ENCODE data around the gene ZCCHC4. TPM values are rescaled to one million over a fixed set of nuclear protein-coding genes. Genes with fewer than 3 reads are reported as not detected.

ZCCHC4 gene
- total and polyA plus RNA-seq, 2 of the 4 experiments (the other 2 are of a cell fraction) = 7.9 to 8.1 TPM

DNA sequence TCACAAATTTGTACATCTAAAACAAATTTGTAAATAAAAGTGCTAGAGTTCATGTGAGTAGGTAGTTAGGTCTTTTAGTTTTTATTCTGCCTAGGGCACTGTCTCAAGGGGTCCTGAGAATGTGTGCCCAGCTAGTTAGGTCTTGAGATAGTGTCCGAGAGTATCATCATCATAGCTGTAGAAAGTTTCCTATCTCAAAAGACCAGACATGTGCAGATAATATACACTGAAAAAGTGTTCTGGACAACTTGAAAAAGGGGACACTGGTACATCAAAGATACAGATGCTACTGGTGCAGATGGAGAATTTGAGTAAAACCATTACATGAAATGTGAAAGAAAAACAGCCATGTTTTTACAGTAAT lies 1.8 kb upstream of the ZCCHC4 start:
- Histone ChIP-seq H3K9ac (ENCODE audit: low read depth, low read length) (no peak overlapping the region), H3K9me3 (ENCODE audit: control insufficient read depth, insufficient read depth, low read length) (no peaks in the 10 kb centered on the region), H4K91ac (ENCODE audit: insufficient read depth, low read depth, low read length) (no peak overlapping the region), H2BK5ac (ENCODE audit: low read depth, low read length, poor library complexity, severe bottlenecking) (no peak overlapping the region), H4K5ac (ENCODE audit: low read depth, low read length) (no peak overlapping the region), H3K23ac (ENCODE audit: low read depth, low read length) (no peak overlapping the region), H3K4me1 (ENCODE audit: control insufficient read depth, insufficient read depth, low read length) (peaks cover 9% of the 10 kb centered on the region), H2BK20ac (ENCODE audit: low read depth, low read length) (no peak overlapping the region), H2BK120ac (ENCODE audit: low read depth, low read length) (no peak overlapping the region), H2BK15ac (ENCODE audit: low read depth, low read length) (no peak overlapping the region), H4K8ac (ENCODE audit: low read depth in 2 of 2, low read length in 2 of 2) (no peak overlapping the region), H3K14ac (replicated peaks; ENCODE audit: low read depth, low read length) (no peak overlapping the region), H3K9me1 (ENCODE audit: insufficient read depth, low read length) (no peaks in the 10 kb centered on the region; the same call in 1 of the 2 replicates), H4K20me1 (ENCODE audit: insufficient read depth, low read length) (no peaks in the 10 kb centered on the region), H3K18ac (ENCODE audit: low read depth, low read length) (no peak overlapping the region), H3K79me1 (ENCODE audit: low read depth in 1 of 2, low read length in 2 of 2) (peaks cover 3 to 17% of the 10 kb centered on the region in 2 experiments), H3K27ac (ENCODE audit: insufficient read depth, low read length) (no peak overlapping the region), H3K4ac (ENCODE audit: low read depth, low read length) (no peak overlapping the region), H2AFZ (replicated peaks; ENCODE audit: low read length, poor library complexity) (no peak overlapping the region), H2AK5ac (ENCODE audit: low read depth, low read length) (no peak overlapping the region), H2AK9ac (replicated peaks; ENCODE audit: low read depth, low read length, poor library complexity) (no peak overlapping the region), H3K27me3 (ENCODE audit: control insufficient read depth, insufficient read depth, low read length) (no peaks in the 10 kb centered on the region), H3K4me2 (ENCODE audit: low read depth, low read length) (no peak overlapping the region), H3K4me3 (ENCODE audit: insufficient read depth, low read depth, low read length) (no peak overlapping the region), H3K56ac (ENCODE audit: extremely low read depth, insufficient read depth, low read length) (no peak overlapping the region), H3K36me3 (ENCODE audit: control insufficient read depth, insufficient read depth, low read length) (no peaks in the 10 kb centered on the region; the same call in 1 of the 2 replicates)
- no CpG with 5 or more reads among the region's 1 CpG for WGBS, 2 experiments (ENCODE audit: extremely low coverage in 2 of 2, insufficient read length in 1 of 2)
- intact Hi-C loops (cut with micrococcal nuclease) = no loop called here
- CTCF ChIA-PET = no interaction called here
- dilution Hi-C loops (cut with HindIII; ENCODE audit: low sequenced_read_pairs, unreplicated experiment) = no loop called here
- no peak for DNase-seq
- BruUV-seq (replicated peaks) = no TSS peak
- POLR2A ChIA-PET (ENCODE audit: unreplicated experiment) = no interaction called here
- in situ Hi-C loops (cut with MboI; ENCODE audit: low sequenced_read_pairs) = no loop called here
- no peak for TF ChIP-seq CEBPB (IDR thresholded peaks at IDR 0.05; ENCODE audit: low read depth, low read length)
- no peak for TF ChIP-seq RFX5 (IDR thresholded peaks at IDR 0.05; ENCODE audit: low read depth, low read length)
- no peak for TF ChIP-seq FOS (IDR thresholded peaks at IDR 0.05; ENCODE audit: low read depth, low read length)
- TF ChIP-seq MAFK (IDR thresholded peaks at IDR 0.05; ENCODE audit: low read depth, low read length) = no peak
- TF ChIP-seq, protein P1, sequence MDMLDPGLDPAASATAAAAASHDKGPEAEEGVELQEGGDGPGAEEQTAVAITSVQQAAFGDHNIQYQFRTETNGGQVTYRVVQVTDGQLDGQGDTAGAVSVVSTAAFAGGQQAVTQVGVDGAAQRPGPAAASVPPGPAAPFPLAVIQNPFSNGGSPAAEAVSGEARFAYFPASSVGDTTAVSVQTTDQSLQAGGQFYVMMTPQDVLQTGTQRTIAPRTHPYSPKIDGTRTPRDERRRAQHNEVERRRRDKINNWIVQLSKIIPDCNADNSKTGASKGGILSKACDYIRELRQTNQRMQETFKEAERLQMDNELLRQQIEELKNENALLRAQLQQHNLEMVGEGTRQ (IDR thresholded peaks at IDR 0.05; ENCODE audit: low read depth, low read length) = no peak
- TF ChIP-seq, protein P2, sequence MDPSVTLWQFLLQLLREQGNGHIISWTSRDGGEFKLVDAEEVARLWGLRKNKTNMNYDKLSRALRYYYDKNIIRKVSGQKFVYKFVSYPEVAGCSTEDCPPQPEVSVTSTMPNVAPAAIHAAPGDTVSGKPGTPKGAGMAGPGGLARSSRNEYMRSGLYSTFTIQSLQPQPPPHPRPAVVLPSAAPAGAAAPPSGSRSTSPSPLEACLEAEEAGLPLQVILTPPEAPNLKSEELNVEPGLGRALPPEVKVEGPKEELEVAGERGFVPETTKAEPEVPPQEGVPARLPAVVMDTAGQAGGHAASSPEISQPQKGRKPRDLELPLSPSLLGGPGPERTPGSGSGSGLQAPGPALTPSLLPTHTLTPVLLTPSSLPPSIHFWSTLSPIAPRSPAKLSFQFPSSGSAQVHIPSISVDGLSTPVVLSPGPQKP (IDR thresholded peaks at IDR 0.05; ENCODE audit: borderline replicate concordance, low read depth, low read length) = no peak
- no peak for ATAC-seq (ENCODE audit: low read depth)

All from IMR-90 (cell line).